HEK293 (cell line): ENCODE data around the gene MTR.

Experiments
- CTCF ChIA-PET: fragments of 350-600 bp; formaldehyde crosslinking; extraction: SDS; loops from one replicate; lab custom pipeline; 2021; ENCODE audit warnings: antibody characterized with exemption; lab: Yijun Ruan, JAX
- POLR2A ChIA-PET: fragments of 300-600 bp; formaldehyde crosslinking; extraction: SDS; loops from one replicate; lab custom pipeline; 2020; ENCODE audit warnings: antibody characterized with exemption, inconsistent platforms; lab: Yijun Ruan, JAX
- H3K27ac ChIP-seq: fragments of 200-500 bp; sonication (Bioruptor generic); 2 replicates; pipeline ENCODE4 v1.5.1; 2014; ENCODE audit warnings: low read depth, low read length, control low read depth, inconsistent platforms; ENCODE audit errors: extremely low read depth
- H3K36me3 ChIP-seq, 2 experiments: fragments of 200-500 bp in 1 of 2; sonication (Bioruptor generic) in 1 of 2; 1 replicate in 1 of 2; 2 replicates in 1 of 2; pipeline ENCODE4 v1.5.1; 2014 to 2017; ENCODE audit warnings: inconsistent platforms in 2 of 2, low read length in 2 of 2; ENCODE audit not compliant: control insufficient read depth in 2 of 2, insufficient read depth in 1 of 2
- H3K4me1 ChIP-seq: fragments of 200-500 bp; sonication (Bioruptor generic); 2 replicates; pipeline ENCODE4 v1.5.1; 2014; ENCODE audit warnings: mild to moderate bottlenecking, low read length, inconsistent platforms; ENCODE audit not compliant: control insufficient read depth, insufficient read depth
- H3K4me3 ChIP-seq: 2 replicates; pipeline ENCODE4 v1.5.1; 2011; ENCODE audit warnings: low read depth, mild to moderate bottlenecking, control low read depth, low read length, moderate library complexity
- H3K9me3 ChIP-seq: fragments of 200-500 bp; sonication (Bioruptor generic); 2 replicates; pipeline ENCODE4 v1.5.1; 2014; ENCODE audit warnings: low read depth, low read length, inconsistent platforms; ENCODE audit not compliant: control insufficient read depth, insufficient read depth
- IKZF3 ChIP-seq: fragments of 450-650 bp; IDR thresholded peaks from 2 replicates; pipeline ENCODE4 v1.5.0; 2018; ENCODE audit warnings: missing biosample characterization, mild to moderate bottlenecking, missing genetic modification characterization, moderate library complexity
- KLF16 ChIP-seq: fragments of 450-650 bp; formaldehyde crosslinking; IDR thresholded peaks from 2 replicates; pipeline ENCODE4 v1.5.1; 2017; ENCODE audit warnings: missing biosample characterization, missing genetic modification characterization
- SCRT1 ChIP-seq: fragments of 450-650 bp; formaldehyde crosslinking; IDR thresholded peaks from 2 replicates; pipeline ENCODE4 v1.5.1; 2016; ENCODE audit warnings: missing biosample characterization, missing genetic modification characterization, borderline replicate concordance
- YY1 ChIP-seq: fragments of 450-650 bp; formaldehyde crosslinking; IDR thresholded peaks from 2 replicates; pipeline ENCODE4 v1.5.1; 2018; ENCODE audit warnings: missing biosample characterization, missing genetic modification characterization
- ZBTB8A ChIP-seq: fragments of 450-650 bp; formaldehyde crosslinking; IDR thresholded peaks from 2 replicates; pipeline ENCODE4 v1.5.1; 2016; ENCODE audit warnings: missing biosample characterization, missing genetic modification characterization
- ZIC2 ChIP-seq: fragments of 450-650 bp; formaldehyde crosslinking; IDR thresholded peaks from 2 replicates; pipeline ENCODE4 v1.5.1; 2016; ENCODE audit warnings: missing biosample characterization, missing genetic modification characterization
- ZNF121 ChIP-seq: fragments of 450-650 bp; formaldehyde crosslinking; IDR thresholded peaks from 2 replicates; pipeline ENCODE4 v1.5.1; 2016; ENCODE audit warnings: missing biosample characterization, missing genetic modification characterization
- ZNF2 ChIP-seq: fragments of 450-650 bp; formaldehyde crosslinking; IDR thresholded peaks from 2 replicates; pipeline ENCODE4 v1.5.1; 2016; ENCODE audit warnings: missing biosample characterization, missing genetic modification characterization
- ZNF202 ChIP-seq: fragments of 450-650 bp; formaldehyde crosslinking; IDR thresholded peaks from 2 replicates; pipeline ENCODE4 v1.5.1; 2016; ENCODE audit warnings: missing biosample characterization, missing genetic modification characterization, borderline replicate concordance
- ZNF239 ChIP-seq: fragments of 450-650 bp; formaldehyde crosslinking; IDR thresholded peaks from 2 replicates; pipeline ENCODE4 v1.5.1; 2016; ENCODE audit warnings: missing biosample characterization, missing genetic modification characterization
- ZNF311 ChIP-seq: fragments of 450-650 bp; formaldehyde crosslinking; IDR thresholded peaks from 2 replicates; pipeline ENCODE4 v1.5.1; 2017; ENCODE audit warnings: missing biosample characterization, missing genetic modification characterization, borderline replicate concordance
- ZNF394 ChIP-seq: fragments of 450-650 bp; formaldehyde crosslinking; IDR thresholded peaks from 2 replicates; pipeline ENCODE4 v1.5.1; 2016; ENCODE audit warnings: missing biosample characterization, missing genetic modification characterization, mild to moderate bottlenecking, moderate library complexity, borderline replicate concordance
- ZNF404 ChIP-seq: fragments of 450-650 bp; formaldehyde crosslinking; IDR thresholded peaks from 2 replicates; pipeline ENCODE4 v1.5.1; 2017; ENCODE audit warnings: missing biosample characterization, missing genetic modification characterization
- ZNF571 ChIP-seq: fragments of 450-650 bp; formaldehyde crosslinking; IDR thresholded peaks from 2 replicates; pipeline ENCODE4 v1.5.0; 2017; ENCODE audit warnings: missing biosample characterization, missing genetic modification characterization
- ZNF610 ChIP-seq: fragments of 450-650 bp; formaldehyde crosslinking; IDR thresholded peaks from 2 replicates; pipeline ENCODE4 v1.5.1; 2016; ENCODE audit warnings: missing biosample characterization, missing genetic modification characterization, borderline replicate concordance
- ZNF776 ChIP-seq: fragments of 450-650 bp; formaldehyde crosslinking; IDR thresholded peaks from 2 replicates; pipeline ENCODE4 v1.5.0; 2017; ENCODE audit warnings: missing biosample characterization, missing genetic modification characterization, borderline replicate concordance
- ZNF777 ChIP-seq: fragments of 450-650 bp; formaldehyde crosslinking; IDR thresholded peaks from 2 replicates; pipeline ENCODE4 v1.5.1; 2017; ENCODE audit warnings: missing biosample characterization, missing genetic modification characterization, borderline replicate concordance
- ZNF785 ChIP-seq: fragments of 450-650 bp; formaldehyde crosslinking; IDR thresholded peaks from 2 replicates; pipeline ENCODE4 v1.5.1; 2016; ENCODE audit warnings: missing biosample characterization, missing genetic modification characterization
- ZSCAN30 ChIP-seq: fragments of 450-650 bp; IDR thresholded peaks from 2 replicates; pipeline ENCODE4 v1.5.1; 2018; ENCODE audit warnings: missing biosample characterization, mild to moderate bottlenecking, missing genetic modification characterization, moderate library complexity
- TF ChIP-seq, protein P1 (sequence below): fragments of 450-650 bp; formaldehyde crosslinking; IDR thresholded peaks from 2 replicates; pipeline ENCODE4; 2016; ENCODE audit warnings: missing biosample characterization, missing genetic modification characterization
- TF ChIP-seq, protein P2 (sequence below): fragments of 450-650 bp; formaldehyde crosslinking; IDR thresholded peaks from 2 replicates; pipeline ENCODE4 v1.5.1; 2016; ENCODE audit warnings: missing biosample characterization, missing genetic modification characterization
- TF ChIP-seq, protein P3 (sequence below): fragments of 450-650 bp; formaldehyde crosslinking; IDR thresholded peaks from 2 replicates; pipeline ENCODE4 v1.5.1; 2016; ENCODE audit warnings: missing biosample characterization, missing genetic modification characterization
- TF ChIP-seq, protein P4 (sequence below): fragments of 450-650 bp; formaldehyde crosslinking; optimal IDR thresholded peaks from 2 replicates; pipeline ENCODE3; 2016; ENCODE audit warnings: missing biosample characterization, mild to moderate bottlenecking, missing genetic modification characterization
- TF ChIP-seq, protein P5 (sequence below): fragments of 450-650 bp; formaldehyde crosslinking; IDR thresholded peaks from 2 replicates; pipeline ENCODE4 v1.5.1; 2016; ENCODE audit warnings: missing biosample characterization, missing genetic modification characterization
- TF ChIP-seq, protein P6 (sequence below): IDR thresholded peaks from 2 replicates; pipeline ENCODE4 v1.6.1; 2011; ENCODE audit warnings: mild to moderate bottlenecking, low read depth, low read length, borderline replicate concordance
- TF ChIP-seq, protein P7 (sequence below): fragments of 450-650 bp; formaldehyde crosslinking; IDR thresholded peaks from 2 replicates; pipeline ENCODE4 v1.5.1; 2016; ENCODE audit warnings: missing biosample characterization, missing genetic modification characterization

The MTR gene

GRCh38 chr1:236795035-236795756 is at the start of gene MTR:
Gene MTR, plus strand, starts transcription at chr1:236795292. Its CDS starts 412 bp downstream, at chr1:236795704.
- Histone ChIP-seq H3K4me3 (peak within 1 kb of the TSS; percentile 73), H3K9me3 (no peaks in the 10 kb centered on the region), H3K27ac (peak within 1 kb of the TSS; percentile 78), H3K4me1 (peaks cover 6% of the 10 kb centered on the region; the same call in 1 of the 2 replicates), H3K36me3 (no peaks in the 10 kb centered on the region)
- CTCF ChIA-PET: interaction anchor here (0.6 to 2.9 kb wide), 6 partner anchors 12 to 696 kb away, joined by 3 to 15 read pairs (median 3); no protein-coding TSS in a partner anchor
- POLR2A ChIA-PET: interaction anchor here (0.6 to 1.9 kb wide), 31 partner anchors 8 to 747 kb away, joined by 3 to 19 read pairs (median 4); partner anchors contain the start of genes HEATR1 and RYR2
- TF ChIP-seq, protein P1, sequence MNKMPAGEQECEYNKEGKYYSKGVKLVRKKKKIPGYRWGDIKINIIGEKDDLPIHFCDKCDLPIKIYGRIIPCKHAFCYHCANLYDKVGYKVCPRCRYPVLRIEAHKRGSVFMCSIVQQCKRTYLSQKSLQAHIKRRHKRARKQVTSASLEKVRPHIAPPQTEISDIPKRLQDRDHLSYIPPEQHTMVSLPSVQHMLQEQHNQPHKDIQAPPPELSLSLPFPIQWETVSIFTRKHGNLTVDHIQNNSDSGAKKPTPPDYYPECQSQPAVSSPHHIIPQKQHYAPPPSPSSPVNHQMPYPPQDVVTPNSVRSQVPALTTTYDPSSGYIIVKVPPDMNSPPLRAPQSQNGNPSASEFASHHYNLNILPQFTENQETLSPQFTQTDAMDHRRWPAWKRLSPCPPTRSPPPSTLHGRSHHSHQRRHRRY: peak; percentile 59; the same call in 1 of the 2 replicates
- peak; percentile 59; the same call in 1 of the 2 replicates for TF ChIP-seq ZNF394 (tag by site-specific recombination)
- TF ChIP-seq KLF16 (tag by site-specific recombination): peak; percentile 96
- peak; percentile 69 for TF ChIP-seq ZSCAN30
- peak; percentile 64 for TF ChIP-seq YY1 (tag by site-specific recombination)
- no peak for TF ChIP-seq ZNF311
- TF ChIP-seq, protein P2, sequence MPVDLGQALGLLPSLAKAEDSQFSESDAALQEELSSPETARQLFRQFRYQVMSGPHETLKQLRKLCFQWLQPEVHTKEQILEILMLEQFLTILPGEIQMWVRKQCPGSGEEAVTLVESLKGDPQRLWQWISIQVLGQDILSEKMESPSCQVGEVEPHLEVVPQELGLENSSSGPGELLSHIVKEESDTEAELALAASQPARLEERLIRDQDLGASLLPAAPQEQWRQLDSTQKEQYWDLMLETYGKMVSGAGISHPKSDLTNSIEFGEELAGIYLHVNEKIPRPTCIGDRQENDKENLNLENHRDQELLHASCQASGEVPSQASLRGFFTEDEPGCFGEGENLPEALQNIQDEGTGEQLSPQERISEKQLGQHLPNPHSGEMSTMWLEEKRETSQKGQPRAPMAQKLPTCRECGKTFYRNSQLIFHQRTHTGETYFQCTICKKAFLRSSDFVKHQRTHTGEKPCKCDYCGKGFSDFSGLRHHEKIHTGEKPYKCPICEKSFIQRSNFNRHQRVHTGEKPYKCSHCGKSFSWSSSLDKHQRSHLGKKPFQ (tag by site-specific recombination): no peak
- TF ChIP-seq ZIC2: no peak
- TF ChIP-seq, protein P3, sequence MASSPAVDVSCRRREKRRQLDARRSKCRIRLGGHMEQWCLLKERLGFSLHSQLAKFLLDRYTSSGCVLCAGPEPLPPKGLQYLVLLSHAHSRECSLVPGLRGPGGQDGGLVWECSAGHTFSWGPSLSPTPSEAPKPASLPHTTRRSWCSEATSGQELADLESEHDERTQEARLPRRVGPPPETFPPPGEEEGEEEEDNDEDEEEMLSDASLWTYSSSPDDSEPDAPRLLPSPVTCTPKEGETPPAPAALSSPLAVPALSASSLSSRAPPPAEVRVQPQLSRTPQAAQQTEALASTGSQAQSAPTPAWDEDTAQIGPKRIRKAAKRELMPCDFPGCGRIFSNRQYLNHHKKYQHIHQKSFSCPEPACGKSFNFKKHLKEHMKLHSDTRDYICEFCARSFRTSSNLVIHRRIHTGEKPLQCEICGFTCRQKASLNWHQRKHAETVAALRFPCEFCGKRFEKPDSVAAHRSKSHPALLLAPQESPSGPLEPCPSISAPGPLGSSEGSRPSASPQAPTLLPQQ: peak; percentile 75
- no peak for TF ChIP-seq ZNF571 (tag by site-specific recombination)
- no peak for TF ChIP-seq ZNF202
- TF ChIP-seq, protein P4, sequence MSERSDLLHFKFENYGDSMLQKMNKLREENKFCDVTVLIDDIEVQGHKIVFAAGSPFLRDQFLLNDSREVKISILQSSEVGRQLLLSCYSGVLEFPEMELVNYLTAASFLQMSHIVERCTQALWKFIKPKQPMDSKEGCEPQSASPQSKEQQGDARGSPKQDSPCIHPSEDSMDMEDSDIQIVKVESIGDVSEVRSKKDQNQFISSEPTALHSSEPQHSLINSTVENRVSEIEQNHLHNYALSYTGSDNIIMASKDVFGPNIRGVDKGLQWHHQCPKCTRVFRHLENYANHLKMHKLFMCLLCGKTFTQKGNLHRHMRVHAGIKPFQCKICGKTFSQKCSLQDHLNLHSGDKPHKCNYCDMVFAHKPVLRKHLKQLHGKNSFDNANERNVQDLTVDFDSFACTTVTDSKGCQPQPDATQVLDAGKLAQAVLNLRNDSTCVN (tag by site-specific recombination): peak; percentile 96
- 0 out of 2 replicates have a peak, but pooled peaks have one; percentile 29 for TF ChIP-seq ZNF239 (tag by site-specific recombination)
- peak; percentile 75 for TF ChIP-seq ZNF121 (tag by site-specific recombination)
- TF ChIP-seq, protein P5, sequence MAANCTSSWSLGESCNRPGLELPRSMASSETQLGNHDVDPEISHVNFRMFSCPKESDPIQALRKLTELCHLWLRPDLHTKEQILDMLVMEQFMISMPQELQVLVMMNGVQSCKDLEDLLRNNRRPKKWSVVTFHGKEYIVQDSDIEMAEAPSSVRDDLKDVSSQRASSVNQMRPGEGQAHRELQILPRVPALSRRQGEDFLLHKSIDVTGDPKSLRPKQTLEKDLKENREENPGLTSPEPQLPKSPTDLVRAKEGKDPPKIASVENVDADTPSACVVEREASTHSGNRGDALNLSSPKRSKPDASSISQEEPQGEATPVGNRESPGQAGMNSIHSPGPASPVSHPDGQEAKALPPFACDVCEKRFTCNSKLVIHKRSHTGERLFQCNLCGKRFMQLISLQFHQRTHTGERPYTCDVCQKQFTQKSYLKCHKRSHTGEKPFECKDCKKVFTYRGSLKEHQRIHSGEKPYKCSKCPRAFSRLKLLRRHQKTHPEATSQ (tag by site-specific recombination): peak; percentile 92
- TF ChIP-seq IKZF3 (tag by site-specific recombination): peak; percentile 95
- TF ChIP-seq ZBTB8A: peak; percentile 78
- no peak for TF ChIP-seq ZNF785 (tag by site-specific recombination)
- TF ChIP-seq, protein P6, sequence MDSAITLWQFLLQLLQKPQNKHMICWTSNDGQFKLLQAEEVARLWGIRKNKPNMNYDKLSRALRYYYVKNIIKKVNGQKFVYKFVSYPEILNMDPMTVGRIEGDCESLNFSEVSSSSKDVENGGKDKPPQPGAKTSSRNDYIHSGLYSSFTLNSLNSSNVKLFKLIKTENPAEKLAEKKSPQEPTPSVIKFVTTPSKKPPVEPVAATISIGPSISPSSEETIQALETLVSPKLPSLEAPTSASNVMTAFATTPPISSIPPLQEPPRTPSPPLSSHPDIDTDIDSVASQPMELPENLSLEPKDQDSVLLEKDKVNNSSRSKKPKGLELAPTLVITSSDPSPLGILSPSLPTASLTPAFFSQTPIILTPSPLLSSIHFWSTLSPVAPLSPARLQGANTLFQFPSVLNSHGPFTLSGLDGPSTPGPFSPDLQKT: no peak; the same call in 1 of the 2 replicates
- peak; percentile 74 for TF ChIP-seq ZNF2 (tag by site-specific recombination)
- TF ChIP-seq ZNF776: no peak
- TF ChIP-seq ZNF777 (tag by site-specific recombination): no peak
- peak; percentile 96 for TF ChIP-seq SCRT1
- TF ChIP-seq ZNF404 (tag by site-specific recombination): no peak
- TF ChIP-seq, protein P7, sequence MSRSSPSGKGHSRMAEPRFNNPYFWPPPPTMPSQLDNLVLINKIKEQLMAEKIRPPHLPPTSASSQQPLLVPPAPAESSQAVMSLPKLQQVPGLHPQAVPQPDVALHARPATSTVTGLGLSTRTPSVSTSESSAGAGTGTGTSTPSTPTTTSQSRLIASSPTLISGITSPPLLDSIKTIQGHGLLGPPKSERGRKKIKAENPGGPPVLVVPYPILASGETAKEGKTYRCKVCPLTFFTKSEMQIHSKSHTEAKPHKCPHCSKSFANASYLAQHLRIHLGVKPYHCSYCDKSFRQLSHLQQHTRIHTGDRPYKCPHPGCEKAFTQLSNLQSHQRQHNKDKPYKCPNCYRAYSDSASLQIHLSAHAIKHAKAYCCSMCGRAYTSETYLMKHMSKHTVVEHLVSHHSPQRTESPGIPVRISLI (tag by site-specific recombination): no peak
- no peak; the same call in 1 of the 2 replicates for TF ChIP-seq ZNF610
